ENCODE measurements around the gene KRT76.

Gene KRT76

DNA sequence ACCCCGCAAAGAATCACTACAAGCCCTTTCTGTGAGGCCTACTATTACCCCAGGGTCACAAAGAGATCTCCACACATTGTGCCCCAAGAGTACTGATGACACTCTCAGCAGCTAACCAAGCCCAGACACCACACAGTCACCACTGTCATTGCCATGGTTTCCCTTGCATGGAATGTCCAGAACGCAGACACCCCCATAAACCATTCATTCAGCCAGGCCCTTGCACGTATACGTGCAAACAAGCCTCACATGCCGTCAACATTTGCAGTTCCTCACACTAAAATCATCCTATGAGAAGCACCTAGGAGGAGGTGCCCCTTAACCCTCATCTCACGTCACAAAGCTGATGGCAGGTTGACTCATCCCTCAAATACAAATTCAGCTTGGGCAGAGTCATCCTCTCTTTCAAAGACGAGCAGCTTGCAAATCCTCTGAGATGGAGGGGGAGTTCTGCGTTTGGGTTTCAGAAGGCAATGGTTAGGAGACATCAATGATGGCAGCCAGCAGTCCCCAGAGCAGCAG is 56.7 kb downstream of the KRT76 start:
- Histone ChIP-seq H3K9me3 (ENCODE audit: control insufficient read depth in 1 of 2, low read length in 2 of 2) (no peaks in the 10 kb centered on the region), H3K27me3 (ENCODE audit: low read depth, low read length) (peaks cover 6% of the 10 kb centered on the region), H3K27ac (ENCODE audit: low read length) (no peak overlapping the region), H3K36me3 (ENCODE audit: control insufficient read depth in 1 of 2, insufficient read depth in 2 of 2, low read length in 2 of 2) (no peaks in the 10 kb centered on the region), H3K4me1 (ENCODE audit: control insufficient read depth in 1 of 2, insufficient read depth in 2 of 2, low read length in 2 of 2) (no peaks in the 10 kb centered on the region), H3K4me3 (ENCODE audit: low read depth in 1 of 2, low read length in 2 of 2) (no peak overlapping the region)
